LNCAP (cell line): ENCODE data around the gene HEMK1.

Source experiments
- TF ChIP-seq, protein P1 (sequence below): fragments of 450-650 bp; IDR thresholded peaks from 2 replicates; pipeline ENCODE4 v1.5.1; 2017; ENCODE audit warnings: mild to moderate bottlenecking

The HEMK1 gene

DNA sequence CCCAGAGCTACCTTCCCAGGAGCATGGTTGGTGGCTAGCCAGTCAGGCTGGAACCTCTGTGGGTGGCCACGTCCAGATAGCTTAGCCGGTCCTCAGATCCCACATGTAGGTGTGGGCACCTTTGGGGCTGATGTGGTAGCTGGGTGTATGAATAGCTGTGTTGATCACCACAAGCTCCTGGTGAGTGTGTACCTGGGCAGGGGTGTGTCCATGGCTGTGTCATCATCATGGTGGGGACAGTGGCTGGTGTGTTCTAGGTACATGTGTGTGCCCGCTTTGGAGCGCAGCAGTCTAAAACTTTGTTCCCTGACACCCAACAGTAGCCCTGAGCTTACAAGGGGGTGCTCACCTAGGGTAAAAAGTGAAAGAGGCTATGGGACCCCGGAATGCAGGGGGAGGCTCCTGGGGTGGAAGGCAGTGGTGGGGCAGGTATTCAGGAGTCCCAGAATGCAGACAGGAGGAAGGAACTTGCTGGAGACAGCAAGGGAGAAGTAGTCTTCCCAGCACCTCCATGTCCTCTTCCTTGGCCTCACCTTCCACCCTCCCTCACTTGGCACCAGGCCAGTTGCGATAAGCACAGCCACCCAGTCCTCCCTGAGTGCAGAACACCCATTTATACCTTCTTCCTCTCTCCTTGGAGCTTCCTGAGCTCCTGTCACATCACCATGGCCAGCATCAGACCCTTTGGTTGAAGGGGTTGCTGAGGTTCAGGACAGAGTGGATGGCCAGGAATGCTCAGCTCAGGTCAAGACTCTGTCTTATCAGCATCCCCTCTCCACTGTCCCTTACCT lies 41.1 kb downstream of the HEMK1 start:
- TF ChIP-seq, protein P1, sequence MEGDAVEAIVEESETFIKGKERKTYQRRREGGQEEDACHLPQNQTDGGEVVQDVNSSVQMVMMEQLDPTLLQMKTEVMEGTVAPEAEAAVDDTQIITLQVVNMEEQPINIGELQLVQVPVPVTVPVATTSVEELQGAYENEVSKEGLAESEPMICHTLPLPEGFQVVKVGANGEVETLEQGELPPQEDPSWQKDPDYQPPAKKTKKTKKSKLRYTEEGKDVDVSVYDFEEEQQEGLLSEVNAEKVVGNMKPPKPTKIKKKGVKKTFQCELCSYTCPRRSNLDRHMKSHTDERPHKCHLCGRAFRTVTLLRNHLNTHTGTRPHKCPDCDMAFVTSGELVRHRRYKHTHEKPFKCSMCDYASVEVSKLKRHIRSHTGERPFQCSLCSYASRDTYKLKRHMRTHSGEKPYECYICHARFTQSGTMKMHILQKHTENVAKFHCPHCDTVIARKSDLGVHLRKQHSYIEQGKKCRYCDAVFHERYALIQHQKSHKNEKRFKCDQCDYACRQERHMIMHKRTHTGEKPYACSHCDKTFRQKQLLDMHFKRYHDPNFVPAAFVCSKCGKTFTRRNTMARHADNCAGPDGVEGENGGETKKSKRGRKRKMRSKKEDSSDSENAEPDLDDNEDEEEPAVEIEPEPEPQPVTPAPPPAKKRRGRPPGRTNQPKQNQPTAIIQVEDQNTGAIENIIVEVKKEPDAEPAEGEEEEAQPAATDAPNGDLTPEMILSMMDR: no peak

DNA sequence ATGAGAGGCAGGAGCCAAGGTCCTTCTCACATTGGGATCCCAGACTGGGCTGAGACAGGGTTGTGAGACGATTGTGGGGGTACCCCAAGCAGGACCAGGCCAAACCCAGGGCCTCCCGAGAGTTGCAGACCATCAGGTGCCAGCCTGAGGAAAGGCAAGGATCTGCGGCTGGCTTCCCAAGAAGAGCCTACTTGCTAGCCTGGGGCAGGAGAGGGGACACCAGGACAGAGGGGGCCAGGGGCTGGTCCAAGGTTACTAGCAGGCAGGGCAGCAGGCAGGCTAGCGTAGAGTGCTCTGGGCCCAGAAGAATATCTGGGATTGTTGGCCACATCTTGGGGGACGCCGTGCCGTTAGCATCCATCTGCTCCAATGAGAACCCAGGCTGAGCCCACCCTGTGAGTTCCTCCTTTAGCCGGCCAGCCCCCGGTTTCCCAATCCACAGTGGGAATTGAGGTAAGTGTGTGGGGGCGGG lies 41.7 kb downstream of the HEMK1 start:
- TF ChIP-seq, protein P1: no peak

DNA sequence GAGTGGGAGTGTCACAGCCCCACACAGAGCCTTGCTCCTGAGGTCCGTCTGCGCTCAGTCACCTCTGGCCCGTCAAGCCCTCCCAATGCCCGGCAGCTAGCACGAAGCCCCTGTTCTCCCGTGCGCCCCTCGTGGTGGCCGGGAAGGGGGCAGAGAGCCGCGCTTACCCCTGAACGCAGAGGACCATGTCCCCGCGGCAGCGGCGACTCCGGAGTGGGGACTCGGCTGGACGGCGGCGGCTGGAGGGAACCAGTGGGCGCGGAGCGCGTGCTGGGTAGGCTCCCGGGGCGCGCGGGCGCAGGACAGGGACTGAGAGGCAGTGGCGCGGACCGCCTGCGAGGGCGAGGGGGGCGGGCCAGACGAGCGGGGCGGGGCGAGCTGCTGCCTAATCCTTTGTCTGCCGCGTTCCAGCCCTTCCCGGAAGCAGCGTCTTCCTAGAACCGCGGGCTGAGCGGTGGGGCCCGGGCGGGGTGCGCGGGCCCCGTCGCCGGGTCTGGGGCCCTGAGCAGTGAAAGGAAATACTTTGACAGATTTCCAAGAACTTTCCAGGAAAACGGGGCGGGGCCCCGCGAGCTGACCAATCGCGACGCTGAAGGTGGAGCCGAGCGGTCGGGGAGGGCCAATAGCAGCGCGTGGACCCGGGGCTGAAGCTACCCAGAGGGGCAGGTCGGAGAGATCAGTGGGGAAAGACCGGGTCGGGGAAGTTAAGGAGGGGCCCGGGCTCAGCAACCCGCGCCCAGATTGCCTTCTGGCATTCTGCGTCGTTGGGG lies 42.3 kb downstream of the HEMK1 start, which contains the start of gene CISH:
Gene CISH, minus strand, starts transcription at position 311 of the 770 bp plus-strand sequence. Its CDS starts 124 bp downstream, at position 187.
- TF ChIP-seq, protein P1: peak; percentile 30; the same call in 1 of the 2 replicates

DNA sequence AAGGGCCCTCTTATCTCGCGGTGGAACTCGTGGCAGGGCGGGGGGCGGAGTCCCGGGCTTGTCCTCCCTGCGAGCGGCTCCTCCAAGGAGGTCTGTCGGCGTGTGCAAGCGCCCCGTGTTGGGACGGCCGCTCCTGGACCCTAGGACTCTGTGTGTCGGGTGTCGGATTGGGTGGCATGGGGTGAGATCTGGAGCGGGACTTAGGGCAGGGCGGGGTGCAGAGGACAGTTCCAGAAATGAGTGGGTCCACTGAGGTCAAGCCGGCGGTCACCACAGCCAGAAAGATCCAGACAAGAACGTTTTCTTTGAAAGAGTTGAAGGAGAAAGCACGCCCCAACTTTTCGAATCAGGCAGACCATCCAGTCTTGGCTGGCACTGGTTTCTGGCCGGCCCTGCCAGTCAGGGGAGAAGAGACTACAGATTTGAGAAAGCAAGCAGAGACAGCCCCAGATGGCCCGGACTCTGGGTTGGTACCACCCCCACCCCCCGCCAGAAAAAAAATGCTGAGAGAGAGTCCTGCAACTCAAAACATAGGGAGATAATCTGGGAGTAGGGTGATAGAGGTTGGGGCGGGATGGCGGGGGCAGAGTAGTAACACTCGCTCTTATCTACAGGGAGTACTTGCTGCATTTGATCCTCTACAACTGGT lies 43.0 kb downstream of the HEMK1 start:
- TF ChIP-seq, protein P1: no peak

DNA sequence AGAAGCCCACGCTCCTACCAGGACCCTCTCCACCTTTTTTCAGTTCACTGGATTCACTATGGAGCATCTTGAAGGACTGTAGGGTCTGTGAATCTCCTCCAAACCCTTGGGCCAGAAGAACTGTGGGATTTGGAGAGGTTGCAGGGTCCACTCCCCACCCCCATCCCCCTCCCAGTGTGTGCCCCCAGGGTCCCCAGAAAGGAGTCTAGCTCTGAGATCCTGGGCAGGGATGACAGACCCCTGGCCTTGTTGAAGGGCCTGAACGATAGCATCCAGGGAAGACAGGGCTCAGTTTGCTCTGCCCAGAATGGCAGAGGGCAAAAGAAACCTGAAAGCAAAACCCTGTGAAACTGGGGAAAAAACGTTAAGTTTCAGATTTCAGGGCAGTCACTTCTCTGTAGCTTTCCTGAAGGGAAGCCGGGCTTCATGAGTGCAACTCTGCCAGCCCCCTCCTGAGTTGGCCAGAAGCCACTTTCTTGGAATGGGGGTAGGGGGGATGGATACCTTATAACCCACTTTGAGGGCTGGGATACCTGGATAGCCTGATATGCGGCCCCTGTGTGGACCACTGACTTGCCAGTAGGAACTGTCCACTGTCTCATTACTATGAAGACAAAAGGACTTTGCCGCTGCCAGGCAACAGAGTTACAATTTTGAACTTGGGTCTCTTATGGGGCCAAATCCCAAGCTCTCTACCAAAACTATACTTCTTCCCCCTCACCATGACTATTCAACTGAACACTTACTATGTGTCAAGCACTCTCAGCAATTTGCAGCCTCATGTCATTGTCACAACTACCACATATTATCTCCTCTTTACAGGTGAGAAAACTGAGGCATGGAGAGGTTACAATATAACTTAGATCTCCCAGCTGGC lies 43.9 kb downstream of the HEMK1 start:
- TF ChIP-seq, protein P1: no peak

DNA sequence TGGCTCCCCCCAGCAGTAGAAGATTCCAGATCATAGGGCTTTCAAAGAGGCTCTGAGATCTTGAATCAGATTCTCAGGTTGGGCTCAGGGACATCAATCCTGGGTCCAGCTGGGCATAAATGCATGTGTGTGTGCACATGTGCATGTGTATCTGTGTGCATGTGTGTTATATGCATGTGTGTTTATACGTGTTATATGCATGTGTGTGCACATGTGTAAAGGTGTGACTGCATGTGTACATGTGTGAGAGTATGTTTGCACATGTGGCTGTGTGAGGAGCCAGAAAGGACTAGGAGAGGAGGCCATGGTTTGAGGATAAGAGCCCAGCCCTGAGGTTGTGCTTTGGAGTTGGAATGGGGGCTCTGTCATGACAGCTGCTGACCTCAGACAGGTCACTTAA lies 45.9 kb downstream of the HEMK1 start:
- TF ChIP-seq, protein P1: no peak
